ENCODE measurements around the gene TSPAN17. TPM values are rescaled to one million over a fixed set of nuclear protein-coding genes. Genes with fewer than 3 reads are reported as not detected.

The TSPAN17 gene
- total RNA-seq, 1 donor from 2014 or later = 49.8 TPM

DNA sequence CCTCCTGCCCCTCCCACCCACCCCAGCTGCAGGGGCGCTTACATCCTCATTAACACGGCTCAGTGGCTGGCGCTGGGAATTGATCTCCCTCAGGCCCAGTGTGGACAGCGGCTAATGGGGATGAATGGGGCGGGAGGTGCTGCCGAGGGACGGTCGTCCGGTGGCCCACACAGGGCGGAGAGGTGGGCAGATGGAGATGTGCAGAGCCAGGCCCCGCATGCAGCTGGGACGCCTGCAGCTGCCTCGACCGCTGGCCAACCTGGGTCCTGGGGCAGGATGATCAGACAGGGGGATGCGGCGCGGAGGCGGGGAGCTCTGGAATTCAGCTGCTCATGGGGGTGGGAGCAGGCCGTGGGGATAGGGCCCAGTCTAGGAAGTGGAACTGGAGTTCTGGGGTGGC, 17.6 kb downstream of the TSPAN17 start:
- Mint-ChIP-seq H3K4me1 (ENCODE audit: low read depth) (no peaks in the 10 kb centered on the region), H3K36me3 (ENCODE audit: low read depth) (no peaks in the 10 kb centered on the region), H3K9me3 (ENCODE audit: low read depth) (peaks cover 5% of the 10 kb centered on the region), H3K27me3 (ENCODE audit: low read depth) (peaks cover 34% of the 10 kb centered on the region), H3K4me3 (ENCODE audit: unreplicated experiment) (no peak overlapping the region), H3K27ac (ENCODE audit: unreplicated experiment) (no peak overlapping the region)
- no peak for DNase-seq (ENCODE audit: low spot score)
- TF ChIP-seq, protein P1, sequence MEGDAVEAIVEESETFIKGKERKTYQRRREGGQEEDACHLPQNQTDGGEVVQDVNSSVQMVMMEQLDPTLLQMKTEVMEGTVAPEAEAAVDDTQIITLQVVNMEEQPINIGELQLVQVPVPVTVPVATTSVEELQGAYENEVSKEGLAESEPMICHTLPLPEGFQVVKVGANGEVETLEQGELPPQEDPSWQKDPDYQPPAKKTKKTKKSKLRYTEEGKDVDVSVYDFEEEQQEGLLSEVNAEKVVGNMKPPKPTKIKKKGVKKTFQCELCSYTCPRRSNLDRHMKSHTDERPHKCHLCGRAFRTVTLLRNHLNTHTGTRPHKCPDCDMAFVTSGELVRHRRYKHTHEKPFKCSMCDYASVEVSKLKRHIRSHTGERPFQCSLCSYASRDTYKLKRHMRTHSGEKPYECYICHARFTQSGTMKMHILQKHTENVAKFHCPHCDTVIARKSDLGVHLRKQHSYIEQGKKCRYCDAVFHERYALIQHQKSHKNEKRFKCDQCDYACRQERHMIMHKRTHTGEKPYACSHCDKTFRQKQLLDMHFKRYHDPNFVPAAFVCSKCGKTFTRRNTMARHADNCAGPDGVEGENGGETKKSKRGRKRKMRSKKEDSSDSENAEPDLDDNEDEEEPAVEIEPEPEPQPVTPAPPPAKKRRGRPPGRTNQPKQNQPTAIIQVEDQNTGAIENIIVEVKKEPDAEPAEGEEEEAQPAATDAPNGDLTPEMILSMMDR (IDR thresholded peaks at IDR 0.05) = no peak

DNA sequence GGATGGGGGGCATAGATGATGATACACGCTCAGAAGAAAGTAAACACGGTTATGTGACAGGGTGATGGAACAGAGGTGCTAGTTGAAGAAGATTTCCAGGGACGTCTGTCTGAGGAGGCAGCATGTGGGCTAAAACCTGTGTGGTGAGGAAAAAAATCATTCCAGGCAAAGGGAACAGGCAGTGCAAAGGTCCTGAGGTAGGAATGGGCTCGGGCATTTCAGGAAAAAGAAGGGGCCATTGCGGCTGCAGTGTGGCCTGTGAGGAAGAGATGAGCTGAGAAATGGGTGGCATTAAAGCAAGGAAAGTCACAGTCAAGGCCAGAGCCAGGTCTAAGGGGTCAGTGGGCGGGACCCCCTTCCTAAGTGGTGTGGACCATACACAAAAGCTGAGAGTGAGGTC, 18.2 kb downstream of the TSPAN17 start:
- TF ChIP-seq, protein P1 (IDR thresholded peaks at IDR 0.05) = no peak
- Mint-ChIP-seq H3K36me3 (ENCODE audit: low read depth) (no peaks in the 10 kb centered on the region), H3K4me1 (ENCODE audit: low read depth) (no peaks in the 10 kb centered on the region), H3K27me3 (ENCODE audit: low read depth) (peaks cover 36% of the 10 kb centered on the region), H3K27ac (ENCODE audit: unreplicated experiment) (no peak overlapping the region), H3K9me3 (ENCODE audit: low read depth) (peaks cover 5% of the 10 kb centered on the region), H3K4me3 (ENCODE audit: unreplicated experiment) (no peak overlapping the region)
- no peak for DNase-seq (ENCODE audit: low spot score)

DNA sequence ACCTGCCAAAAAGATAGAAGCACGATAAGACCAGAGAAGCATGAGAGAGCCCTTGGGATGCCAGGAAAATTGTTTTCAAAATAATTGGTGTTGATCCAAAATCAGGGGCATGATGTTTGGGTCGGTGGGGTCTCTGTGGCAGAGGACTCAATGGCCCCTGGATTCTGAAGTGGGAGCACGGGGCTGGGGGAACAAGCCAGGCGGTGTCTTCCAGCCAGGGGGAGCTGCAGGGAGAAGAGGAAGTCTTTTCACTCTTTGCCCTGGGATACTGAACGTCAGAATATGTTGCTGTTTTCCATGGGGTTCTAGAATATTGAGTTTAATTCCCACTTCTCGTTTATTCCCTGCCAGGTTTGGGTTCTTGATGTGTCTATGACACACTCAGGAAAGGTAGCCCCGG, 20.4 kb downstream of the TSPAN17 start:
- no peaks in the 10 kb centered on the region for H3K36me3 Mint-ChIP-seq (ENCODE audit: low read depth)

DNA sequence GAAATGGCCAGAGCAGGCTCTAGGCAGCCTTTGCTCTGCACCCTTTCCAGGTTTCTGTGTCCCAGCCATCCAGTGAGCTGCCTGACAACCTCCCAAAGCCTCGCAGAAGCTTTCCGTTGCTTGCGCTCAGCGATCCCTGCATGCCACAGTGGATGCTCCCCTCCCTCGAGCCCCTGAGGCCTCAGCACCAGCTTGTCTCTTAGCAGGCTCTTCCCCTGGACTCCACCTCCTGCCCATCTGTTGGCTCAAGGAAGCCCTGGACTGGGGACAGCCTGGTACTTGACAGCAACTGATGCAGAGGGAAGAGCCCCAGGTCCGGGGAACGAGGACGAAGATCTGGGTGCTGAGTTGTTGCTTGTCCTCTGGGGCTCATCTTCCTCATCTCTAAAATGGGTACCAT, 23.2 kb downstream of the TSPAN17 start:
- no peak for DNase-seq (ENCODE audit: low spot score)
- Mint-ChIP-seq H3K27me3 (ENCODE audit: low read depth) (peaks cover 44% of the 10 kb centered on the region), H3K4me1 (ENCODE audit: low read depth) (no peaks in the 10 kb centered on the region), H3K27ac (ENCODE audit: unreplicated experiment) (no peak overlapping the region), H3K9me3 (ENCODE audit: low read depth) (peaks cover 5% of the 10 kb centered on the region), H3K4me3 (ENCODE audit: unreplicated experiment) (no peak overlapping the region), H3K36me3 (ENCODE audit: low read depth) (no peaks in the 10 kb centered on the region)
- TF ChIP-seq, protein P1 (IDR thresholded peaks at IDR 0.05) = no peak

More for the DNA sequence above, 20.4 kb downstream of the TSPAN17 start:
- Mint-ChIP-seq H3K4me3 (ENCODE audit: unreplicated experiment) (no peak overlapping the region), H3K27ac (ENCODE audit: unreplicated experiment) (no peak overlapping the region), H3K9me3 (ENCODE audit: low read depth) (peaks cover 5% of the 10 kb centered on the region), H3K27me3 (ENCODE audit: low read depth) (peaks cover 51% of the 10 kb centered on the region), H3K4me1 (ENCODE audit: low read depth) (no peaks in the 10 kb centered on the region)
- TF ChIP-seq, protein P1 (IDR thresholded peaks at IDR 0.05) = no peak
- no peak for DNase-seq (ENCODE audit: low spot score)

DNA sequence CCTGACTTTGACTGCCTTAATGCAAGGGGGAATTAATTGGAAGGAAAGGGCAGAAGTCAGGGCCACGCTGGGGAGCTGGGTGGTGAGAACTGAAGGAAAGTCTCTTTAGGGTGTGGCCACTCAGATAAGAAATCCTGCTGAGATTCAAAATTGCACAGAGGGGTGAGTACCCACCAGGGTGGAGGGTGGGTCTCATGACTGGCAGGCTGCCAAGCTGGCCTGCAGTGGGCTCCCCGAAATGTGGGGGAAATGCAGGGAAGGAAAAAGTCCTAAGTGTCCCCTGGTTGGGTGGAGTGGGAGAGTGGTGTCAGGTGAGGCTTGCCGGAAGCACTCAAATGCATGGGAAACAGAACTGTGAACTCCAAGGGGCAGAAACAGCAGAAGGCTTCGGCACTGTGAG, 24.1 kb downstream of the TSPAN17 start:
- H3K4me1 Mint-ChIP-seq (ENCODE audit: low read depth) = peaks cover 7% of the 10 kb centered on the region
- no peak overlapping the region for H3K4me3 Mint-ChIP-seq (ENCODE audit: unreplicated experiment)
- peaks cover 43% of the 10 kb centered on the region for H3K27me3 Mint-ChIP-seq (ENCODE audit: low read depth)
- no peaks in the 10 kb centered on the region for H3K36me3 Mint-ChIP-seq (ENCODE audit: low read depth)
- peaks cover 5% of the 10 kb centered on the region for H3K9me3 Mint-ChIP-seq (ENCODE audit: low read depth)
- H3K27ac Mint-ChIP-seq (ENCODE audit: unreplicated experiment) = no peak overlapping the region
- no peak for DNase-seq (ENCODE audit: low spot score)
- TF ChIP-seq, protein P1 (IDR thresholded peaks at IDR 0.05) = no peak
